WTC11 (cell line): ENCODE measurements around the gene FBXL12. TPM values are rescaled to one million over a fixed set of nuclear protein-coding genes. Genes with fewer than 3 reads are reported as not detected.

Experiments used
- ATAC-seq: fragments of 200-7000 bp; cut with Tn5 transposase; 2 replicates; pipeline ENCODE4 v1.10.0; 2021; ENCODE audit warnings: mild to moderate bottlenecking, moderate library complexity
- CTCF ChIA-PET: fragments of 300-600 bp; sonication (Branson Sonifier 250); formaldehyde crosslinking; loops from one replicate; lab custom pipeline; 2021; ENCODE audit warnings: antibody characterized with exemption; lab: Charles Lee
- POLR2A ChIA-PET: fragments of 350-600 bp; sonication (Branson Sonifier 250); formaldehyde crosslinking; loops from one replicate; lab custom pipeline; 2021; ENCODE audit warnings: antibody characterized with exemption; lab: Charles Lee
- DNase-seq: peaks from one replicate; pipeline ENCODE4 v3.0.0; 2021; ENCODE audit warnings: low spot score
- H3K27ac Mint-ChIP-seq: 2 replicates; pipeline ENCODE4 v1.8.0; 2021; ENCODE audit warnings: mixed read lengths
- H3K27me3 Mint-ChIP-seq: 2 replicates; pipeline ENCODE4 v1.8.0; 2021; ENCODE audit warnings: low read depth, mild to moderate bottlenecking, moderate library complexity, mixed read lengths
- H3K36me3 Mint-ChIP-seq: 2 replicates; pipeline ENCODE4 v1.8.0; 2021; ENCODE audit warnings: mixed read lengths
- H3K4me1 Mint-ChIP-seq: 2 replicates; pipeline ENCODE4 v1.8.0; 2022; ENCODE audit warnings: mixed read lengths
- H3K4me3 Mint-ChIP-seq: 2 replicates; pipeline ENCODE4 v1.8.0; 2021; ENCODE audit warnings: mild to moderate bottlenecking, moderate library complexity, mixed read lengths
- H3K9me3 Mint-ChIP-seq: 2 replicates; pipeline ENCODE4 v1.8.0; 2021; ENCODE audit warnings: mixed read lengths
- HMGA2 ChIP-seq: fragments of 250-450 bp; sonication (Bioruptor Pico); IDR thresholded peaks from 2 replicates; pipeline ENCODE4 v1.4.0; 2021; ENCODE audit warnings: mild to moderate bottlenecking, moderate library complexity
- JAZF1 ChIP-seq: fragments of 250-450 bp; sonication (Bioruptor Pico); IDR thresholded peaks from 2 replicates; pipeline ENCODE4 v1.9.0; 2021; ENCODE audit warnings: moderate library complexity, mild to moderate bottlenecking, inconsistent platforms
- MXD4 ChIP-seq: fragments of 250-450 bp; sonication (Bioruptor Pico); IDR thresholded peaks from 2 replicates; pipeline ENCODE4 v1.8.0; 2021; ENCODE audit warnings: mild to moderate bottlenecking, moderate library complexity, borderline replicate concordance
- SMAD4 ChIP-seq: sonication (generic); formaldehyde crosslinking; IDR thresholded peaks from 2 replicates; pipeline ENCODE4 v1.8.0; 2022; ENCODE audit warnings: mild to moderate bottlenecking, missing genetic modification reagents
- TEAD4 ChIP-seq: sonication (generic); formaldehyde crosslinking; IDR thresholded peaks from 2 replicates; pipeline ENCODE4 v1.8.0; 2022; ENCODE audit warnings: mild to moderate bottlenecking, missing genetic modification reagents
- ZNF138 ChIP-seq: sonication (generic); formaldehyde crosslinking; conservative IDR thresholded peaks from 2 replicates; pipeline ENCODE4 v1.8.1; 2022; ENCODE audit warnings: mild to moderate bottlenecking, moderate library complexity, missing genetic modification reagents
- ZNF219 ChIP-seq: sonication (generic); formaldehyde crosslinking; IDR thresholded peaks from 2 replicates; pipeline ENCODE4 v1.8.0; 2023; ENCODE audit warnings: missing genetic modification reagents, mild to moderate bottlenecking, borderline replicate concordance
- ZNF281 ChIP-seq: sonication (generic); formaldehyde crosslinking; IDR thresholded peaks from 2 replicates; pipeline ENCODE4 v1.8.0; 2023; ENCODE audit warnings: mild to moderate bottlenecking, missing genetic modification reagents
- total RNA-seq: library from RNA; stranded (reverse); gene quantifications from 3 replicates; pipeline ENCODE4 v1.2.3, GENCODE V29; 2021
- TF ChIP-seq, protein P1 (sequence below): sonication (generic); formaldehyde crosslinking; IDR thresholded peaks from 2 replicates; pipeline ENCODE4 v1.8.1; 2022; ENCODE audit warnings: low read depth, missing genetic modification reagents, borderline replicate concordance
- TF ChIP-seq, protein P2 (sequence below): sonication (generic); formaldehyde crosslinking; IDR thresholded peaks from 2 replicates; pipeline ENCODE4 v1.8.0; 2023; ENCODE audit warnings: missing genetic modification reagents
- TF ChIP-seq, protein P3 (sequence below): sonication (generic); formaldehyde crosslinking; IDR thresholded peaks from 2 replicates; pipeline ENCODE4 v1.8.1; 2023; ENCODE audit warnings: mild to moderate bottlenecking, missing genetic modification reagents, moderate library complexity
- TF ChIP-seq, protein P4 (sequence below): sonication (generic); formaldehyde crosslinking; IDR thresholded peaks from 2 replicates; pipeline ENCODE4 v1.8.1; 2023; ENCODE audit warnings: mild to moderate bottlenecking, missing genetic modification reagents
- TF ChIP-seq, protein P5 (sequence below): sonication (generic); formaldehyde crosslinking; IDR thresholded peaks from 2 replicates; pipeline ENCODE4 v1.8.0; 2022; ENCODE audit warnings: mild to moderate bottlenecking, missing genetic modification reagents

FBXL12 gene
- total RNA-seq, 1 experiment from 2014 or later, result 37.6 TPM

DNA sequence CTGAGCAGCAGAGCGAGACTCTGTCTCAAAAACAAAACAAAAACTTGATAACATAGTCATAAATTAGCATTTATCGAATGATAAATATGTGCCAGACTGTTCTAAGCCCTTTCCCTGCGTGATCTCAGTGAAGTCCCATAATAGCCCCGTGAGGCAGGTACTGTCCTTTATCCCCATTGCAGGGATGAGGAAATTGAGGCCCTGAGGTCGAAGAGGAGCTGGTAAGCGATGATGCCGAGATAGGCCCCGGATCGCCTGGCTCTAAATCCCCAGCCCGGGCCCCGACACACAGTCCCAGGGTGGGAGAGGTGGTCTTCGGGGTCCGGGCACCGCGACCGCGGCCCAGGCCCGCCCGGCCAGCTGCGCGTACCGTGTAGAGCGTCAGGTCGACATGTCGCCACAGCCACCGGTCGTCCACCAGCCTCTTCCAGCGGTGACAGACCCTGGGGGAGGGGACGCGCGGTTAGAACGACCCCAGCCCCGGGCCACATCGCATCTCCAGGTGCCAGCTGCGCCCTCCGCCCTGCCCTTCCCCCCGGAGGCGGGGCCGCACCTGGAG lies 625 bp downstream of the FBXL12 start (continued):
- TF ChIP-seq ZNF281 (CRISPR knock-in tag) (0 out of 2 replicates have a peak, but pooled peaks have one; percentile 27), JAZF1 (CRISPR knock-in tag) (no peak), SMAD4 (CRISPR knock-in tag) (no peak), ZNF138 (CRISPR knock-in tag) (no peak)

GRCh38 chr19:9811139-9811538 lies 7.7 kb downstream of the FBXL12 start:
- Mint-ChIP-seq H3K27me3 (no peaks in the 10 kb centered on the region), H3K4me3 (no peak overlapping the region), H3K27ac (no peak overlapping the region), H3K4me1 (no peaks in the 10 kb centered on the region), H3K9me3 (peaks cover 13% of the 10 kb centered on the region)
- ChIA-PET CTCF (no interaction called here), POLR2A (no interaction called here)
- ATAC-seq, result no peak
- DNase-seq, result no peak
- TF ChIP-seq, protein P1, sequence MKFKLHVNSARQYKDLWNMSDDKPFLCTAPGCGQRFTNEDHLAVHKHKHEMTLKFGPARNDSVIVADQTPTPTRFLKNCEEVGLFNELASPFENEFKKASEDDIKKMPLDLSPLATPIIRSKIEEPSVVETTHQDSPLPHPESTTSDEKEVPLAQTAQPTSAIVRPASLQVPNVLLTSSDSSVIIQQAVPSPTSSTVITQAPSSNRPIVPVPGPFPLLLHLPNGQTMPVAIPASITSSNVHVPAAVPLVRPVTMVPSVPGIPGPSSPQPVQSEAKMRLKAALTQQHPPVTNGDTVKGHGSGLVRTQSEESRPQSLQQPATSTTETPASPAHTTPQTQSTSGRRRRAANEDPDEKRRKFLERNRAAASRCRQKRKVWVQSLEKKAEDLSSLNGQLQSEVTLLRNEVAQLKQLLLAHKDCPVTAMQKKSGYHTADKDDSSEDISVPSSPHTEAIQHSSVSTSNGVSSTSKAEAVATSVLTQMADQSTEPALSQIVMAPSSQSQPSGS (CRISPR knock-in tag), result no peak
- TF ChIP-seq TEAD4, result no peak
- TF ChIP-seq ZNF219 (CRISPR knock-in tag), result no peak
- no peak for TF ChIP-seq HMGA2
- TF ChIP-seq MXD4 (CRISPR knock-in tag), result no peak
- TF ChIP-seq, protein P2, sequence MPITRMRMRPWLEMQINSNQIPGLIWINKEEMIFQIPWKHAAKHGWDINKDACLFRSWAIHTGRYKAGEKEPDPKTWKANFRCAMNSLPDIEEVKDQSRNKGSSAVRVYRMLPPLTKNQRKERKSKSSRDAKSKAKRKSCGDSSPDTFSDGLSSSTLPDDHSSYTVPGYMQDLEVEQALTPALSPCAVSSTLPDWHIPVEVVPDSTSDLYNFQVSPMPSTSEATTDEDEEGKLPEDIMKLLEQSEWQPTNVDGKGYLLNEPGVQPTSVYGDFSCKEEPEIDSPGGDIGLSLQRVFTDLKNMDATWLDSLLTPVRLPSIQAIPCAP (CRISPR knock-in tag), result no peak
- TF ChIP-seq, protein P3, sequence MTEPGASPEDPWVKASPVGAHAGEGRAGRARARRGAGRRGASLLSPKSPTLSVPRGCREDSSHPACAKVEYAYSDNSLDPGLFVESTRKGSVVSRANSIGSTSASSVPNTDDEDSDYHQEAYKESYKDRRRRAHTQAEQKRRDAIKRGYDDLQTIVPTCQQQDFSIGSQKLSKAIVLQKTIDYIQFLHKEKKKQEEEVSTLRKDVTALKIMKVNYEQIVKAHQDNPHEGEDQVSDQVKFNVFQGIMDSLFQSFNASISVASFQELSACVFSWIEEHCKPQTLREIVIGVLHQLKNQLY, result no peak
- TF ChIP-seq, protein P4, sequence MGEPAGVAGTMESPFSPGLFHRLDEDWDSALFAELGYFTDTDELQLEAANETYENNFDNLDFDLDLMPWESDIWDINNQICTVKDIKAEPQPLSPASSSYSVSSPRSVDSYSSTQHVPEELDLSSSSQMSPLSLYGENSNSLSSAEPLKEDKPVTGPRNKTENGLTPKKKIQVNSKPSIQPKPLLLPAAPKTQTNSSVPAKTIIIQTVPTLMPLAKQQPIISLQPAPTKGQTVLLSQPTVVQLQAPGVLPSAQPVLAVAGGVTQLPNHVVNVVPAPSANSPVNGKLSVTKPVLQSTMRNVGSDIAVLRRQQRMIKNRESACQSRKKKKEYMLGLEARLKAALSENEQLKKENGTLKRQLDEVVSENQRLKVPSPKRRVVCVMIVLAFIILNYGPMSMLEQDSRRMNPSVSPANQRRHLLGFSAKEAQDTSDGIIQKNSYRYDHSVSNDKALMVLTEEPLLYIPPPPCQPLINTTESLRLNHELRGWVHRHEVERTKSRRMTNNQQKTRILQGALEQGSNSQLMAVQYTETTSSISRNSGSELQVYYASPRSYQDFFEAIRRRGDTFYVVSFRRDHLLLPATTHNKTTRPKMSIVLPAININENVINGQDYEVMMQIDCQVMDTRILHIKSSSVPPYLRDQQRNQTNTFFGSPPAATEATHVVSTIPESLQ (CRISPR knock-in tag), result no peak
- TF ChIP-seq, all 79 proteins: peak for 0
- H3K36me3 Mint-ChIP-seq, result peaks cover 39% of the 10 kb centered on the region

GRCh38 chr19:9808855-9809824 lies 9.7 kb downstream of the FBXL12 start:
- DNase-seq (no peak), ATAC-seq (no peak)
- Mint-ChIP-seq H3K36me3 (peaks cover 23% of the 10 kb centered on the region), H3K4me1 (no peaks in the 10 kb centered on the region), H3K27ac (no peak overlapping the region), H3K27me3 (no peaks in the 10 kb centered on the region), H3K9me3 (0 out of 2 replicates have a peak, but pooled peaks cover 3% of the 10 kb centered on the region), H3K4me3 (no peak overlapping the region)
- POLR2A ChIA-PET, result interaction anchor here (0.5 kb wide), 1 partner anchor 8 kb away, joined by 4 read pairs; no protein-coding TSS in a partner anchor
- CTCF ChIA-PET, result no interaction called here
- TF ChIP-seq, protein P5, sequence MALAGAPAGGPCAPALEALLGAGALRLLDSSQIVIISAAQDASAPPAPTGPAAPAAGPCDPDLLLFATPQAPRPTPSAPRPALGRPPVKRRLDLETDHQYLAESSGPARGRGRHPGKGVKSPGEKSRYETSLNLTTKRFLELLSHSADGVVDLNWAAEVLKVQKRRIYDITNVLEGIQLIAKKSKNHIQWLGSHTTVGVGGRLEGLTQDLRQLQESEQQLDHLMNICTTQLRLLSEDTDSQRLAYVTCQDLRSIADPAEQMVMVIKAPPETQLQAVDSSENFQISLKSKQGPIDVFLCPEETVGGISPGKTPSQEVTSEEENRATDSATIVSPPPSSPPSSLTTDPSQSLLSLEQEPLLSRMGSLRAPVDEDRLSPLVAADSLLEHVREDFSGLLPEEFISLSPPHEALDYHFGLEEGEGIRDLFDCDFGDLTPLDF, result no peak
